ENCODE measurements around the gene ZDHHC22.

DNA sequence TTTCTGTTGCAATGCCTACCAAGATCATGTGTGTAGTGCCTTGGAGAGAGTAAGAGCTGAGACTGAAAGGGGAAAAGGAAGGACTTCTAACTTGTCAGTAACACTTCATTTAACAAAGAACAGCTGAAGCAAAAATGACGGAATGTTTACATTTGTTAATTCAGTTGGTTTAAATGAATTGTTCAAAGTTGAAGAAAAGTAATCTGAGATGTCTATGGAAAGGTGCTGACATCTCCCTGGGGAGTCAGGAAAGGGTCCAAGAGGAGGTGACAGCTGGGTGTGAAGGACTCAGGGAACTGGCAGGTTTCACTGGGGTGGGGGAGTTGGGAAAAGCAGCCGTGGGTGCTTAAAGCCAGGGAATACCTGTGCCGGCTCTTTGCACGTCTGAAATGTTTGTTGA, 47.9 kb upstream of the ZDHHC22 start:
- TF ChIP-seq POLR2AphosphoS5 (IDR thresholded peaks at IDR 0.05; ENCODE audit: low read depth), result no peak
- TF ChIP-seq, protein P1, sequence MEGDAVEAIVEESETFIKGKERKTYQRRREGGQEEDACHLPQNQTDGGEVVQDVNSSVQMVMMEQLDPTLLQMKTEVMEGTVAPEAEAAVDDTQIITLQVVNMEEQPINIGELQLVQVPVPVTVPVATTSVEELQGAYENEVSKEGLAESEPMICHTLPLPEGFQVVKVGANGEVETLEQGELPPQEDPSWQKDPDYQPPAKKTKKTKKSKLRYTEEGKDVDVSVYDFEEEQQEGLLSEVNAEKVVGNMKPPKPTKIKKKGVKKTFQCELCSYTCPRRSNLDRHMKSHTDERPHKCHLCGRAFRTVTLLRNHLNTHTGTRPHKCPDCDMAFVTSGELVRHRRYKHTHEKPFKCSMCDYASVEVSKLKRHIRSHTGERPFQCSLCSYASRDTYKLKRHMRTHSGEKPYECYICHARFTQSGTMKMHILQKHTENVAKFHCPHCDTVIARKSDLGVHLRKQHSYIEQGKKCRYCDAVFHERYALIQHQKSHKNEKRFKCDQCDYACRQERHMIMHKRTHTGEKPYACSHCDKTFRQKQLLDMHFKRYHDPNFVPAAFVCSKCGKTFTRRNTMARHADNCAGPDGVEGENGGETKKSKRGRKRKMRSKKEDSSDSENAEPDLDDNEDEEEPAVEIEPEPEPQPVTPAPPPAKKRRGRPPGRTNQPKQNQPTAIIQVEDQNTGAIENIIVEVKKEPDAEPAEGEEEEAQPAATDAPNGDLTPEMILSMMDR (conservative IDR thresholded peaks at IDR 0.05; ENCODE audit: low read depth in 2 of 2), result no peak
